ENCODE measurements around the gene GCAT. TPM values are rescaled to one million over a fixed set of nuclear protein-coding genes. Genes with fewer than 3 reads are reported as not detected.

The GCAT gene
- total and polyA plus RNA-seq, 2 of the 13 experiments (the other 11 are each of a cell fraction or from before 2014, with no cell fraction given) = 28.0 to 50.3 TPM

DNA sequence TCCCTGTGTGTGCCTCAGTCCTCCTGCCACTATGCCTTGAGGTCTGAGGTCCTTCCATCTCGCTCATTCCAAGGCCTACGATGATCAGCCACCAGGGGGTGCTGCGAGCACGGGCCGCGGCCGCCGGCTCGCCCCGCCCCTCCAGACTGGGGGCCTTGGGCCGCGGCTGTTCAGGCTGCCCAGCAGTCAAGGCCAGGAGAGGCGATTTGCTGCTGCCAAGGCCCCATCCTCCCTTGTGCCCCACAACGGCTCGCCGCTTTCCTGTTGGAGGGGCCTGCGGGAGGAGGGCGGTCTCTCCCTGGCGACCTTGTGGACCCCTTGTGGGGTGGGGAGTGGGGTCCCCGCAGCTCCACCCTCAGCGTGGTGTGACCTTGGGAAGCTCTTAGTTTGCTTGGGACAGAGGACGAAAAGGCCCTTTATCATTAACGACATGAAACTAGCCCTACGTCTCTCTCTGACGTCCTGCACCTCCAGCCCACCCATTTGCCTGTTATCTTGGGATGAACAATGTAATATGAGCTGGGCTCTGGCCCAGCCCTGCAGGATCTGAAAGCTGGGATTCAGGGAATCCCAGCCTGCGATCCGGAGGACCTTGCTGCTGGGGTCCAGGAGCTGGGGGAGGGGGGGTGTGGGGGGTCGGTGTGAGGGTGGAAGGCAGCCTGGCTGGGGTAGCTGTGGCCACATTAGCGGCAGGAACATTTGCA, 10.1 kb downstream of the GCAT start (continued):
- peak; percentile 39; the same call in 1 of the 2 replicates for TF ChIP-seq CEBPG (CRISPR knock-in tag; IDR thresholded peaks at IDR 0.05)
- TF ChIP-seq, protein P1, sequence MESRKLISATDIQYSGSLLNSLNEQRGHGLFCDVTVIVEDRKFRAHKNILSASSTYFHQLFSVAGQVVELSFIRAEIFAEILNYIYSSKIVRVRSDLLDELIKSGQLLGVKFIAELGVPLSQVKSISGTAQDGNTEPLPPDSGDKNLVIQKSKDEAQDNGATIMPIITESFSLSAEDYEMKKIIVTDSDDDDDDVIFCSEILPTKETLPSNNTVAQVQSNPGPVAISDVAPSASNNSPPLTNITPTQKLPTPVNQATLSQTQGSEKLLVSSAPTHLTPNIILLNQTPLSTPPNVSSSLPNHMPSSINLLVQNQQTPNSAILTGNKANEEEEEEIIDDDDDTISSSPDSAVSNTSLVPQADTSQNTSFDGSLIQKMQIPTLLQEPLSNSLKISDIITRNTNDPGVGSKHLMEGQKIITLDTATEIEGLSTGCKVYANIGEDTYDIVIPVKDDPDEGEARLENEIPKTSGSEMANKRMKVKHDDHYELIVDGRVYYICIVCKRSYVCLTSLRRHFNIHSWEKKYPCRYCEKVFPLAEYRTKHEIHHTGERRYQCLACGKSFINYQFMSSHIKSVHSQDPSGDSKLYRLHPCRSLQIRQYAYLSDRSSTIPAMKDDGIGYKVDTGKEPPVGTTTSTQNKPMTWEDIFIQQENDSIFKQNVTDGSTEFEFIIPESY (CRISPR knock-in tag; IDR thresholded peaks at IDR 0.05) = peak; percentile 72
- peak; percentile 94 for TF ChIP-seq ZFX (CRISPR knock-in tag; IDR thresholded peaks at IDR 0.05; ENCODE audit: low read depth)
- peak; percentile 92 for TF ChIP-seq HOXA3 (CRISPR knock-in tag; IDR thresholded peaks at IDR 0.05)
- no peak for TF ChIP-seq ZZZ3 (CRISPR knock-in tag; IDR thresholded peaks at IDR 0.05; ENCODE audit: borderline replicate concordance)
- no peak; the same call in 1 of the 2 replicates for TF ChIP-seq BRCA1 (CRISPR knock-in tag; IDR thresholded peaks at IDR 0.05)
- TF ChIP-seq MEF2D (CRISPR knock-in tag; IDR thresholded peaks at IDR 0.05) = peak; percentile 77
- peak; percentile 74 for TF ChIP-seq FOSL2 (CRISPR knock-in tag; IDR thresholded peaks at IDR 0.05)
- TF ChIP-seq, protein P2, sequence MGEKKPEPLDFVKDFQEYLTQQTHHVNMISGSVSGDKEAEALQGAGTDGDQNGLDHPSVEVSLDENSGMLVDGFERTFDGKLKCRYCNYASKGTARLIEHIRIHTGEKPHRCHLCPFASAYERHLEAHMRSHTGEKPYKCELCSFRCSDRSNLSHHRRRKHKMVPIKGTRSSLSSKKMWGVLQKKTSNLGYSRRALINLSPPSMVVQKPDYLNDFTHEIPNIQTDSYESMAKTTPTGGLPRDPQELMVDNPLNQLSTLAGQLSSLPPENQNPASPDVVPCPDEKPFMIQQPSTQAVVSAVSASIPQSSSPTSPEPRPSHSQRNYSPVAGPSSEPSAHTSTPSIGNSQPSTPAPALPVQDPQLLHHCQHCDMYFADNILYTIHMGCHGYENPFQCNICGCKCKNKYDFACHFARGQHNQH (CRISPR knock-in tag; IDR thresholded peaks at IDR 0.05) = peak; percentile 89
- TF ChIP-seq, protein P3, sequence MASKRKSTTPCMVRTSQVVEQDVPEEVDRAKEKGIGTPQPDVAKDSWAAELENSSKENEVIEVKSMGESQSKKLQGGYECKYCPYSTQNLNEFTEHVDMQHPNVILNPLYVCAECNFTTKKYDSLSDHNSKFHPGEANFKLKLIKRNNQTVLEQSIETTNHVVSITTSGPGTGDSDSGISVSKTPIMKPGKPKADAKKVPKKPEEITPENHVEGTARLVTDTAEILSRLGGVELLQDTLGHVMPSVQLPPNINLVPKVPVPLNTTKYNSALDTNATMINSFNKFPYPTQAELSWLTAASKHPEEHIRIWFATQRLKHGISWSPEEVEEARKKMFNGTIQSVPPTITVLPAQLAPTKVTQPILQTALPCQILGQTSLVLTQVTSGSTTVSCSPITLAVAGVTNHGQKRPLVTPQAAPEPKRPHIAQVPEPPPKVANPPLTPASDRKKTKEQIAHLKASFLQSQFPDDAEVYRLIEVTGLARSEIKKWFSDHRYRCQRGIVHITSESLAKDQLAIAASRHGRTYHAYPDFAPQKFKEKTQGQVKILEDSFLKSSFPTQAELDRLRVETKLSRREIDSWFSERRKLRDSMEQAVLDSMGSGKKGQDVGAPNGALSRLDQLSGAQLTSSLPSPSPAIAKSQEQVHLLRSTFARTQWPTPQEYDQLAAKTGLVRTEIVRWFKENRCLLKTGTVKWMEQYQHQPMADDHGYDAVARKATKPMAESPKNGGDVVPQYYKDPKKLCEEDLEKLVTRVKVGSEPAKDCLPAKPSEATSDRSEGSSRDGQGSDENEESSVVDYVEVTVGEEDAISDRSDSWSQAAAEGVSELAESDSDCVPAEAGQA (IDR thresholded peaks at IDR 0.05; ENCODE audit: low read depth) = peak; percentile 32; the same call in 1 of the 2 replicates
- TF ChIP-seq, protein P3 (CRISPR knock-in tag; IDR thresholded peaks at IDR 0.05; ENCODE audit: borderline replicate concordance) = no peak
- TF ChIP-seq MED8 (CRISPR knock-in tag; IDR thresholded peaks at IDR 0.05; ENCODE audit: insufficient replicate concordance) = peak; percentile 44
- no peak for TF ChIP-seq MTF2 (CRISPR knock-in tag; IDR thresholded peaks at IDR 0.05; ENCODE audit: borderline replicate concordance)
- TF ChIP-seq, protein P4, sequence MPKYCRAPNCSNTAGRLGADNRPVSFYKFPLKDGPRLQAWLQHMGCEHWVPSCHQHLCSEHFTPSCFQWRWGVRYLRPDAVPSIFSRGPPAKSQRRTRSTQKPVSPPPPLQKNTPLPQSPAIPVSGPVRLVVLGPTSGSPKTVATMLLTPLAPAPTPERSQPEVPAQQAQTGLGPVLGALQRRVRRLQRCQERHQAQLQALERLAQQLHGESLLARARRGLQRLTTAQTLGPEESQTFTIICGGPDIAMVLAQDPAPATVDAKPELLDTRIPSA (CRISPR knock-in tag; IDR thresholded peaks at IDR 0.05; ENCODE audit: borderline replicate concordance) = no peak
- TF ChIP-seq, protein P5, sequence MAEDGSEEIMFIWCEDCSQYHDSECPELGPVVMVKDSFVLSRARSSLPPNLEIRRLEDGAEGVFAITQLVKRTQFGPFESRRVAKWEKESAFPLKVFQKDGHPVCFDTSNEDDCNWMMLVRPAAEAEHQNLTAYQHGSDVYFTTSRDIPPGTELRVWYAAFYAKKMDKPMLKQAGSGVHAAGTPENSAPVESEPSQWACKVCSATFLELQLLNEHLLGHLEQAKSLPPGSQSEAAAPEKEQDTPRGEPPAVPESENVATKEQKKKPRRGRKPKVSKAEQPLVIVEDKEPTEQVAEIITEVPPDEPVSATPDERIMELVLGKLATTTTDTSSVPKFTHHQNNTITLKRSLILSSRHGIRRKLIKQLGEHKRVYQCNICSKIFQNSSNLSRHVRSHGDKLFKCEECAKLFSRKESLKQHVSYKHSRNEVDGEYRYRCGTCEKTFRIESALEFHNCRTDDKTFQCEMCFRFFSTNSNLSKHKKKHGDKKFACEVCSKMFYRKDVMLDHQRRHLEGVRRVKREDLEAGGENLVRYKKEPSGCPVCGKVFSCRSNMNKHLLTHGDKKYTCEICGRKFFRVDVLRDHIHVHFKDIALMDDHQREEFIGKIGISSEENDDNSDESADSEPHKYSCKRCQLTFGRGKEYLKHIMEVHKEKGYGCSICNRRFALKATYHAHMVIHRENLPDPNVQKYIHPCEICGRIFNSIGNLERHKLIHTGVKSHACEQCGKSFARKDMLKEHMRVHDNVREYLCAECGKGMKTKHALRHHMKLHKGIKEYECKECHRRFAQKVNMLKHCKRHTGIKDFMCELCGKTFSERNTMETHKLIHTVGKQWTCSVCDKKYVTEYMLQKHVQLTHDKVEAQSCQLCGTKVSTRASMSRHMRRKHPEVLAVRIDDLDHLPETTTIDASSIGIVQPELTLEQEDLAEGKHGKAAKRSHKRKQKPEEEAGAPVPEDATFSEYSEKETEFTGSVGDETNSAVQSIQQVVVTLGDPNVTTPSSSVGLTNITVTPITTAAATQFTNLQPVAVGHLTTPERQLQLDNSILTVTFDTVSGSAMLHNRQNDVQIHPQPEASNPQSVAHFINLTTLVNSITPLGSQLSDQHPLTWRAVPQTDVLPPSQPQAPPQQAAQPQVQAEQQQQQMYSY (CRISPR knock-in tag; IDR thresholded peaks at IDR 0.05) = no peak
- peak; percentile 73; the same call in 1 of the 2 replicates for TF ChIP-seq KMT2A (CRISPR knock-in tag; IDR thresholded peaks at IDR 0.05)
